ENCODE data around the gene TRIP13.
A peak's percentile ranks its signal among the peaks of the same experiment; 100 is the strongest.
"Not testable (repeated sequence)": the region's sequence is repeated elsewhere in the genome, so short reads cannot be mapped to it uniquely, and the experiment has no call there.

The TRIP13 gene

GRCh38 chr5:922436-923280 lies 30.0 kb downstream of the TRIP13 start:
- no peak for DNase-seq

GRCh38 chr5:923281-923873 lies 30.7 kb downstream of the TRIP13 start:
- DNase-seq = peak; percentile 71

GRCh38 chr5:926417-927171 lies 33.9 kb downstream of the TRIP13 start:
- DNase-seq = peak; percentile 19

- DNase-seq = no peak
These were observed 34.7 kb downstream of the TRIP13 start for GRCh38 chr5:927172-928015.

- DNase-seq = not testable (repeated sequence)
These were observed 36.5 kb downstream of the TRIP13 start for GRCh38 chr5:929182-929581.

- DNase-seq = no peak
These were observed 36.9 kb downstream of the TRIP13 start for GRCh38 chr5:929596-929995.

GRCh38 chr5:930866-931265 lies 38.2 kb downstream of the TRIP13 start:
- DNase-seq = no peak

GRCh38 chr5:931570-932145 lies 39.0 kb downstream of the TRIP13 start:
- DNase-seq = no peak

- no peak for DNase-seq
These were observed 39.5 kb downstream of the TRIP13 start for GRCh38 chr5:932151-932627.

GRCh38 chr5:932628-933250 lies 40.1 kb downstream of the TRIP13 start:
- no peak for DNase-seq

GRCh38 chr5:933251-933861 lies 40.7 kb downstream of the TRIP13 start:
- DNase-seq = no peak

- DNase-seq = not testable (repeated sequence)
These were observed 41.3 kb downstream of the TRIP13 start for GRCh38 chr5:933951-934350.

- DNase-seq = not testable (repeated sequence)
These were observed 41.8 kb downstream of the TRIP13 start for GRCh38 chr5:934381-934967.

- no peak for DNase-seq
These were observed 42.9 kb downstream of the TRIP13 start for GRCh38 chr5:935510-936084.

- DNase-seq = no peak
These were observed 43.8 kb downstream of the TRIP13 start for GRCh38 chr5:936149-937144.

GRCh38 chr5:937151-937924 lies 44.7 kb downstream of the TRIP13 start:
- DNase-seq = no peak

- no peak for DNase-seq
These were observed 46.7 kb downstream of the TRIP13 start for GRCh38 chr5:939368-939767.

- DNase-seq = not testable (repeated sequence)
These were observed 48.1 kb downstream of the TRIP13 start for GRCh38 chr5:940741-941140.

Data from activated CD4-positive, alpha-beta T cell treated with anti-CD3 and anti-CD28 coated beads, Interleukin-2, amount 50 U/mL, for 1 hour (primary cell).